HG03064 (cell line): ENCODE data around the gene LAMC2.

Source experiments
- ATAC-seq: cut with Tn5 transposase; IDR thresholded peaks from one replicate; pipeline ENCODE4 v1.9.1; 2021; ENCODE audit warnings: low read depth; ENCODE audit not compliant: unreplicated experiment

The LAMC2 gene

GRCh38 chr1:183209533-183210158, 23.6 kb downstream of the LAMC2 start:
- ATAC-seq: no peak

DNA sequence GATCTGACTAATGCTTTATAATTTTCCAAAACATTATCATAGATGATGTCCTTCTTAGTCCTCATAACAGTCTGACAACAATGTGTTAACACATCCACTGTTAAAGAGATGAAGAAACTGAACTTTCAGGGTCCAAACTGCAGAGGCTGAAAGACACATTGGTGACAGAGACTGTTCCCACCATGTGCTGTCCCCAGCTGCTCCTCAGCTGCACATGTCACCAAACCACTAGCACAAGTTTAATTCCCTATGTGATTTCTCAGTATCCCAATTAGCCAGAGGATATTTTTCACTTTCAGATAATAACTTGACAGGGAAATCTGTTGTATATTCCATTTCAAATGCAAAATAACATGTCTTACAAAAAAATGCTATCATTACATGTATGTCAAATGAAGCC, 24.6 kb downstream of the LAMC2 start:
- no peak for ATAC-seq

DNA sequence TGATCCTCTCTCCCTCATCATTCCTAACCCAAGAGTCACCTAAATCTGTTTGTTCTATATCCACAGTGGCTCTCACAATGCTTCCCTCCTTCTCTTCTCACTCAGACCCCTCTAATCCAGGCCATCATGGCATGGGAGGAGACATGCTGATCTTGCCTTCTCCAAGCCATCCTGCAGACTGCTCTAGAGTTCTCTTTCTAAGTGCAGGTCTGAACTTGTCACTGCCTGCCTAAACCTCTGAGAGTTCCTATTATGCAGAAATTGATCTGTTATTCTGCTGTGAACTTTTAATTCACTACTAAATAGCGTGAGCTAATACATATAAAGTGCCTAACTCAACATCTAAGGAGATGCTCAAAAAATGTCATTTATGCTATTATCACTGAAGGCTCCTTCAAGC, 26.8 kb downstream of the LAMC2 start:
- no peak for ATAC-seq

GRCh38 chr1:183214021-183214970, 28.2 kb downstream of the LAMC2 start:
- ATAC-seq: no peak

DNA sequence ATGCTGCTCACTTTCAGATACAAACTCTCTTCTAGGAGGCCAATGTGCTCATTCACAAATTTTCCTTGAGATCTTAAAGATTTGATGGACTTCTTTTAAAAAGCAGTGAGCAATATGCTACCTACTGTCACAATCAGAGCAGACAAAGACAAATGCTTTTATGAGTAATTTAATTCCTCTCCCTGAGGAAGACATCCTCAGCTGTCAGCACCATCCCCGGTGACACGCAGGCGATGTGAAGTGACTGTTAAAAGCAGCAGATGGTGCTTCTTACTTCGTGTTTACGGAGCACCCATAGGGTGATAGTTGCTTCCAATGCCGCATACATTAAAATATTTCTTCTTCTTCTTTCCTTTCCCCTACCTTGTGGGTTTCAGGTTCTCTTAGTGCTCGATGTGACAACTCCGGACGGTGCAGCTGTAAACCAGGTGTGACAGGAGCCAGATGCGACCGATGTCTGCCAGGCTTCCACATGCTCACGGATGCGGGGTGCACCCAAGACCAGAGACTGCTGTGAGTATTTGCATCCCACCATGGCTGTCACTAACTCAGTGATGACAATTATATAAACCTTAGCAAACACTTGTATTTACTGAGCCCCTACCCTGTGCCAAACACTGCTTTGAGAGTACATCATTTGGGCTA, 29.1 kb downstream of the LAMC2 start:
- no peak for ATAC-seq

DNA sequence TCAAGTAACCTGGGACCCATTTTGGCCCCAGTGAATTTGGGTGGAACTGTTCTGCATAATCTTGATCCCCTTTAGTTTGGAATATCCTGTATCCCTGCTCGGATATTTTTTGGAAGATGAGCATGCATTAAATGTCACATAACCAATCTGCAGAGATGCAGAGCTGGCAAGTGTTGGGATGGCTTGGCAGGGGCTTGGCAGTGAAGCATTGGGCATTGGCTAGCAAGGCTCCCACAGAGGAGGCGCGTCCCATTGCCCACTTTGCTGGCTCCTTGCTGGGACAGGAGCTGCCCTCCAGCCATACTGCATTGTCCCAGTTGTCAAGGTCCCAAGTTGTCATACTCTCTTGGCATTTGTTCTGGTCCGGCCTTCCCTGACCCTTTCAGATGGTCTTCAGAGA, 29.9 kb downstream of the LAMC2 start:
- no peak for ATAC-seq

DNA sequence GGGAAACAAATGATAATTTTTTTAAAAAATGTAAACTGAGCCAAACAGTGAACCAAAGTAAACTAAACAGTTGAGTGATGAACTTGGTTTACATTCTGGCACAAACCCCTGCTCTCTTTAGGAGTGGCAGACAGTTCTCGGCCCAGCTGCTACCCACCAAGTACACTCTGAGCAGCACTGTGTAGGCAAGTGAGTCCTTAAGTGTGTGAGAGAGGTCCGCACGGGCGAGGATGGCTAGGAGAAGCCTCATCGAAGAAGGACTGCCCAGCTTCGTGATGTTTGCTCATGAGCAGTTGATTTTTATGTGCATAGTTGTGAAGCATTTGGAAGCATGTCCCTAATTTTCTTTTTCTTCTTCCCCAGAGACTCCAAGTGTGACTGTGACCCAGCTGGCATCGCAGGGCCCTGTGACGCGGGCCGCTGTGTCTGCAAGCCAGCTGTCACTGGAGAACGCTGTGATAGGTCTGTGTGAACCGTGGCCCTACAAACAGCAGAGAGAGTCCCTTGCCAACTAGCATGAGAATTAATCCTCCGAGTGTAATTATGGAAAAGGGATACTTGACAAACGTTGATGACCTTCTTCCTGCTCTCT, 32.1 kb downstream of the LAMC2 start:
- no peak for ATAC-seq

- ATAC-seq: no peak
Measured at GRCh38 chr1:183218971-183219615, 33.0 kb downstream of the LAMC2 start.

- ATAC-seq: no peak
Measured at GRCh38 chr1:183219616-183220009, 33.5 kb downstream of the LAMC2 start.

GRCh38 chr1:183222909-183223308, 36.8 kb downstream of the LAMC2 start:
- ATAC-seq: no peak

GRCh38 chr1:183223467-183223866, 37.4 kb downstream of the LAMC2 start:
- ATAC-seq: no peak

DNA sequence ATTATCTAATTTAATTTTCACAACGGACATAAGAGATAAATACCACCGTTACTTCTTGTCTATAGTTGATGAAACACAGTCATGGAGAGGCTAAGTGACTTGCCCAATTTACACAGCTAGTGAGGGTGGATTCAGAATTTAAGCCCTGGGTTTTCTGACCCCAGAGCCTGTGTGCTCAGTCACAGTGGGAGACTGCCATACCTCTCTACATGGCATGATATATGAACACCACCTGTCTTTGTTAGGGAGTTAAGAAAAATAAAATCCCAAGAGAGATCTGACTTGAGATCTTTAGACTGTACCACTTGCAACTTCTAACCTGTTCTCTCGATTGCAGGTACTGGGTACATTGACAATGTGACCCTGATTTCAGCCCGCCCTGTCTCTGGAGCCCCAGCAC, 40.3 kb downstream of the LAMC2 start:
- ATAC-seq: no peak

DNA sequence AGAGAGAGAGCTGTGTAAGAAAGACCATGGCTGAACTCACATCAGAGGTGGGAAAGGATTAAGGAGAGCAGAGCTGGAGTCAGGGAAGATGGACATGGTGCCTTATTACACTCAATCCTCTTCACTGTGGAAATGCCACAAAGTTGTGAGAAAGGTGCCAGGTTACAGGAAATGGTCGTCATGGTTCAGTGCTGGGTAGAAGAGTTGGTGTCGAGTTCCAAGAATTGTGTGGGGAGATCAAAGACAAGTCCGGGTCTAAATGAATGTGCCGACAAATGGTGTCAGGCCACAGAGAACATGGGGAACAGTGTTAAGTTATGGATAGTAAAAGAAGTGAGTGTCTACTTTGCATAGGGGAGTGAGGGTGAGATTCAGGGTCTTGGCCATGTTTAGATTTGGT, 40.9 kb downstream of the LAMC2 start:
- ATAC-seq: no peak

- no peak for ATAC-seq
Measured at GRCh38 chr1:183227422-183228346, 41.6 kb downstream of the LAMC2 start.

DNA sequence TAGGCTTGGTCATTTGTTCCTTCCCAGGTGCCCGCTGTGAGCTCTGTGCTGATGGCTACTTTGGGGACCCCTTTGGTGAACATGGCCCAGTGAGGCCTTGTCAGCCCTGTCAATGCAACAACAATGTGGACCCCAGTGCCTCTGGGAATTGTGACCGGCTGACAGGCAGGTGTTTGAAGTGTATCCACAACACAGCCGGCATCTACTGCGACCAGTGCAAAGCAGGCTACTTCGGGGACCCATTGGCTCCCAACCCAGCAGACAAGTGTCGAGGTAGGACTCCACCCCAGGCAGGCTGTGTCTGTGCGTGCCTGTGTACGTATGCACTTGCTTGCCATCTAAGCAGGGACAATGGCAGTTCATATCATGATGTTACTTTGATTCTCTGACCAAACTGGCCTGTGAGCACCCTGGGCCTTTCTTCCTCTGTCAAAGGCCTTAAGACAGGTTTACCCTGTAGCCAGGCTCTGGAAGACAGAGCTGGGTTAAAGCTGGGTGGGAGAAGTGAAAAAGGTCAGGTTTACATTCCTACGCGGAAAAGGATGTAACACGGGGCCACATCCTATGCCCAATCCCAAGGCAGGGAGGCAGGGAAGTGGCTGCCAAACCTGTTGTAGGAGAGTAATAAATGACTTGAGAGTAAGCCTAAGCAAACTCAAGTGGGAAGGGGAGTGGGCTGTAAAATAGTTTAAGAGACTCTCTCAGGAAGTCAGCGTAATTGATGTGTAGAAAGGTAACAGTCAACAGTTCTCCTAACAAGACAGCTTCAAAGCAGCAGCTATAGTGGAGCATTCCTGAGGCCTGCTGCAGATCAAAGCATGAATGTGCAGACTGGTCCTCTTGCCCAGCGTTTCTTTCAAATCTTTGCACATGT, 42.5 kb downstream of the LAMC2 start:
- no peak for ATAC-seq

DNA sequence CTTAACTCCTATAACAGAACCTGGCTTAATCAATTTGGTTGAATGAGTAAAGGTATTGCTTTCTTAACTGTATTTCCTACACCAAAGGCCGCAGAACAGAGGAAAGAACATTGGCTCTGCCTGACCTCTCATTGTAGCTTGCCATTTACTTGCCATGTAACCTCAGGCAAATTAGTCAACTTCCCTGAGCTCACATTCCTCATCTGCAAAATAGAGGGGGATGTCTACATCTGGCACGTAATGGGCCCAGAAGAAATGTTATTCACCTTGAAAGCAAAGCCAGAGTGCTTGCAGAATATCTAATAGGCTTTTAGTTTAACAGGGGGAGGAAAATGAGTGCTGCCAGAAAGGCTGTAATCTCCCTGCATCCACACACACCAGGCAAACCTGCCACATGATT, 44.3 kb downstream of the LAMC2 start:
- no peak for ATAC-seq

- ATAC-seq: no peak
Measured at GRCh38 chr1:183231545-183231944, 45.5 kb downstream of the LAMC2 start.

GRCh38 chr1:183233113-183233512, 47.0 kb downstream of the LAMC2 start:
- ATAC-seq: no peak
